Measurements from ENCODE around the gene ERFE.

Gene ERFE

DNA sequence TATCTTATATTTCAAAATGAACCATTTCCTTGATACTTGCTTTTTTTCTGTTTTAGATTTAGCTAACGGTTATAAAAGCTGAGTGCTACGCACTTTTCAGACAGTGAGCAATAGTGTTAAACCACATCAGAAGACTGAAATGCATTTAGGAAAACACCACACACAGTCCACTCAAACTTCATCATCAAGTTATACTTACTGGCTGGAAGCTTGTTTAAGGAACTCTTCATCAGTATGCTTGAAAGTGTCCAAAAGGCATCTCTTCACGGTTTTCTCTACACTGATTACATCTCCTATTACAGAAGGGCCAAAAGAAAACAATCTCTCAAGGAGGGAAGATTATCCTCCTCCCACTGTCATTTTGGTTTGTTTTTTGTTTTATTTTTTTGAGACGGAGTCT, 25.1 kb downstream of the ERFE start:
- H3K36me3 ChIP-seq (ENCODE audit: low read length) = peaks cover 69% of the 10 kb centered on the region
- no peaks in the 10 kb centered on the region for H3K79me2 ChIP-seq (ENCODE audit: insufficient read depth, low read length)
- no peaks in the 10 kb centered on the region for H4K20me1 ChIP-seq (ENCODE audit: low read depth, low read length)
- H3K9me2 ChIP-seq (replicated peaks; ENCODE audit: insufficient read depth, low read length) = no peaks in the 10 kb centered on the region
- H3K4me2 ChIP-seq (ENCODE audit: low read depth, low read length, poor library complexity, severe bottlenecking) = no peak overlapping the region
- no peak overlapping the region for H3K4me3 ChIP-seq (ENCODE audit: insufficient read depth, low read length, poor library complexity, severe bottlenecking)
- H3F3A ChIP-seq (ENCODE audit: insufficient read depth) = no peaks in the 10 kb centered on the region
- no peaks in the 10 kb centered on the region for H3K9me3 ChIP-seq (ENCODE audit: insufficient read depth, low read length)
- no peak overlapping the region for H3K27ac ChIP-seq (ENCODE audit: low read depth, low read length)
- H2AFZ ChIP-seq (ENCODE audit: low read depth, low read length, severe bottlenecking) = no peak overlapping the region
- H3K27me3 ChIP-seq (ENCODE audit: low read length) = no peaks in the 10 kb centered on the region
- no peak overlapping the region for H3K9ac ChIP-seq (ENCODE audit: low read length)
- no peak for TF ChIP-seq CTCF (IDR thresholded peaks at IDR 0.05; ENCODE audit: insufficient read depth, low read length, poor library complexity, severe bottlenecking)
- no peak for TF ChIP-seq EZH2phosphoT487 (conservative IDR thresholded peaks at IDR 0.05; ENCODE audit: low read length)

- peaks cover 58% of the 10 kb centered on the region for H3K36me3 ChIP-seq (ENCODE audit: low read length)
These were observed 29.1 kb downstream of the ERFE start for GRCh38 chr2:238187618-238188548.

DNA sequence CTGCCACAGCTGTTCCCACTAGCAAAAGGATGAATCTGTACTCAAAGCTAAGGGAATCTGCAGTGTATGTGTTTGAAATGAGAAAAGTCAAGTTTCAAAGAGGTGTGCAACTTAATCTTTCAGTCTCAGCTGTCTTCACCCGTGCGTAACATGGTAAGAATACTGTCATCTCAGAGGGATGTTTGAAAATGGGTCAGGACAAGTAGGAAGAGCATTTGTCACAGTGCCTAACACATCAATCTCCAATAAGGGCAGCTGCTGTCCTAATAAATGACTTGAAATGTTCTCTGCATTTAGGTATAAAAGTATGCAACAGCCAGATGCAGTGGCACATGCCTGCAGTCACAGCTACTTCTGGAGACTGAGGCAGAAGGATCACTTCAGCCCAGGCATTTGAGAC, 31.7 kb downstream of the ERFE start:
- no peaks in the 10 kb centered on the region for H3K9me2 ChIP-seq (replicated peaks; ENCODE audit: insufficient read depth, low read length)
- H2AFZ ChIP-seq (ENCODE audit: low read depth, low read length, severe bottlenecking) = no peak overlapping the region
- H3K27ac ChIP-seq (ENCODE audit: low read depth, low read length) = no peak overlapping the region
- no peak overlapping the region for H3K4me2 ChIP-seq (ENCODE audit: low read depth, low read length, poor library complexity, severe bottlenecking)
- peaks cover 48% of the 10 kb centered on the region for H3K36me3 ChIP-seq (ENCODE audit: low read length)
- H3K9ac ChIP-seq (ENCODE audit: low read length) = no peak overlapping the region
- peaks cover 15% of the 10 kb centered on the region for H3K79me2 ChIP-seq (ENCODE audit: insufficient read depth, low read length)
- H3K27me3 ChIP-seq (ENCODE audit: low read length) = no peaks in the 10 kb centered on the region
- no peak for TF ChIP-seq EZH2phosphoT487 (conservative IDR thresholded peaks at IDR 0.05; ENCODE audit: low read length)
- no peak for TF ChIP-seq CTCF (IDR thresholded peaks at IDR 0.05; ENCODE audit: insufficient read depth, low read length, poor library complexity, severe bottlenecking)
- H3K9me3 ChIP-seq (ENCODE audit: insufficient read depth, low read length) = no peaks in the 10 kb centered on the region
- H3K4me3 ChIP-seq (ENCODE audit: insufficient read depth, low read length, poor library complexity, severe bottlenecking) = no peak overlapping the region
- H4K20me1 ChIP-seq (ENCODE audit: low read depth, low read length) = no peaks in the 10 kb centered on the region
- no peaks in the 10 kb centered on the region for H3F3A ChIP-seq (ENCODE audit: insufficient read depth)

More at GRCh38 chr2:238187618-238188548, 29.1 kb downstream of the ERFE start:
- Histone ChIP-seq H3K79me2 (ENCODE audit: insufficient read depth, low read length) (no peaks in the 10 kb centered on the region; the same call in 1 of the 2 replicates), H3K9ac (ENCODE audit: low read length) (no peak overlapping the region), H2AFZ (ENCODE audit: low read depth, low read length, severe bottlenecking) (no peak overlapping the region), H3K9me2 (replicated peaks; ENCODE audit: insufficient read depth, low read length) (no peaks in the 10 kb centered on the region), H4K20me1 (ENCODE audit: low read depth, low read length) (no peaks in the 10 kb centered on the region), H3F3A (ENCODE audit: insufficient read depth) (no peaks in the 10 kb centered on the region), H3K4me2 (ENCODE audit: low read depth, low read length, poor library complexity, severe bottlenecking) (no peak overlapping the region), H3K9me3 (ENCODE audit: insufficient read depth, low read length) (no peaks in the 10 kb centered on the region), H3K4me3 (ENCODE audit: insufficient read depth, low read length, poor library complexity, severe bottlenecking) (no peak overlapping the region), H3K27ac (ENCODE audit: low read depth, low read length) (no peak overlapping the region), H3K27me3 (ENCODE audit: low read length) (no peaks in the 10 kb centered on the region)
- TF ChIP-seq CTCF (IDR thresholded peaks at IDR 0.05; ENCODE audit: insufficient read depth, low read length, poor library complexity, severe bottlenecking) = no peak
- TF ChIP-seq EZH2phosphoT487 (conservative IDR thresholded peaks at IDR 0.05; ENCODE audit: low read length) = no peak
